ENCODE data around the gene CD48. TPM values are rescaled to one million over a fixed set of nuclear protein-coding genes. Genes with fewer than 3 reads are reported as not detected.

Gene CD48
- total and polyA plus RNA-seq, 4 donors = 2.5 to 10.0 (median 5.1) TPM

GRCh38 chr1:160651433-160652064 is 60.1 kb downstream of the CD48 start:
- TF ChIP-seq, protein P1, sequence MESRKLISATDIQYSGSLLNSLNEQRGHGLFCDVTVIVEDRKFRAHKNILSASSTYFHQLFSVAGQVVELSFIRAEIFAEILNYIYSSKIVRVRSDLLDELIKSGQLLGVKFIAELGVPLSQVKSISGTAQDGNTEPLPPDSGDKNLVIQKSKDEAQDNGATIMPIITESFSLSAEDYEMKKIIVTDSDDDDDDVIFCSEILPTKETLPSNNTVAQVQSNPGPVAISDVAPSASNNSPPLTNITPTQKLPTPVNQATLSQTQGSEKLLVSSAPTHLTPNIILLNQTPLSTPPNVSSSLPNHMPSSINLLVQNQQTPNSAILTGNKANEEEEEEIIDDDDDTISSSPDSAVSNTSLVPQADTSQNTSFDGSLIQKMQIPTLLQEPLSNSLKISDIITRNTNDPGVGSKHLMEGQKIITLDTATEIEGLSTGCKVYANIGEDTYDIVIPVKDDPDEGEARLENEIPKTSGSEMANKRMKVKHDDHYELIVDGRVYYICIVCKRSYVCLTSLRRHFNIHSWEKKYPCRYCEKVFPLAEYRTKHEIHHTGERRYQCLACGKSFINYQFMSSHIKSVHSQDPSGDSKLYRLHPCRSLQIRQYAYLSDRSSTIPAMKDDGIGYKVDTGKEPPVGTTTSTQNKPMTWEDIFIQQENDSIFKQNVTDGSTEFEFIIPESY (IDR thresholded peaks at IDR 0.05) = no peak
- TF ChIP-seq MAX (IDR thresholded peaks at IDR 0.05) (no peak), GABPA (IDR thresholded peaks at IDR 0.05 in 1 of 2, conservative IDR thresholded peaks at IDR 0.05 in 1 of 2) (no peak), SP1 (IDR thresholded peaks at IDR 0.05) (no peak), JUND (IDR thresholded peaks at IDR 0.05) (no peak), REST (IDR thresholded peaks at IDR 0.05) (no peak), RAD21 (IDR thresholded peaks at IDR 0.05) (no peak), RXRA (IDR thresholded peaks at IDR 0.05) (no peak), FOXA2 (IDR thresholded peaks at IDR 0.05) (no peak), EGR1 (IDR thresholded peaks at IDR 0.05; ENCODE audit: low read depth in 2 of 2) (no peak), FOXA1 (IDR thresholded peaks at IDR 0.05) (no peak)
- TF ChIP-seq, protein P2, sequence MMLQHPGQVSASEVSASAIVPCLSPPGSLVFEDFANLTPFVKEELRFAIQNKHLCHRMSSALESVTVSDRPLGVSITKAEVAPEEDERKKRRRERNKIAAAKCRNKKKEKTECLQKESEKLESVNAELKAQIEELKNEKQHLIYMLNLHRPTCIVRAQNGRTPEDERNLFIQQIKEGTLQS (IDR thresholded peaks at IDR 0.05) = no peak
- TF ChIP-seq, protein P3, sequence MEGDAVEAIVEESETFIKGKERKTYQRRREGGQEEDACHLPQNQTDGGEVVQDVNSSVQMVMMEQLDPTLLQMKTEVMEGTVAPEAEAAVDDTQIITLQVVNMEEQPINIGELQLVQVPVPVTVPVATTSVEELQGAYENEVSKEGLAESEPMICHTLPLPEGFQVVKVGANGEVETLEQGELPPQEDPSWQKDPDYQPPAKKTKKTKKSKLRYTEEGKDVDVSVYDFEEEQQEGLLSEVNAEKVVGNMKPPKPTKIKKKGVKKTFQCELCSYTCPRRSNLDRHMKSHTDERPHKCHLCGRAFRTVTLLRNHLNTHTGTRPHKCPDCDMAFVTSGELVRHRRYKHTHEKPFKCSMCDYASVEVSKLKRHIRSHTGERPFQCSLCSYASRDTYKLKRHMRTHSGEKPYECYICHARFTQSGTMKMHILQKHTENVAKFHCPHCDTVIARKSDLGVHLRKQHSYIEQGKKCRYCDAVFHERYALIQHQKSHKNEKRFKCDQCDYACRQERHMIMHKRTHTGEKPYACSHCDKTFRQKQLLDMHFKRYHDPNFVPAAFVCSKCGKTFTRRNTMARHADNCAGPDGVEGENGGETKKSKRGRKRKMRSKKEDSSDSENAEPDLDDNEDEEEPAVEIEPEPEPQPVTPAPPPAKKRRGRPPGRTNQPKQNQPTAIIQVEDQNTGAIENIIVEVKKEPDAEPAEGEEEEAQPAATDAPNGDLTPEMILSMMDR (IDR thresholded peaks at IDR 0.05; ENCODE audit: low read depth, low read length, missing input control) = no peak
- no peaks in the 10 kb centered on the region for H3K4me1 ChIP-seq (ENCODE audit: control insufficient read depth in 4 of 4, insufficient read depth in 4 of 4, low read length in 3 of 4)

DNA sequence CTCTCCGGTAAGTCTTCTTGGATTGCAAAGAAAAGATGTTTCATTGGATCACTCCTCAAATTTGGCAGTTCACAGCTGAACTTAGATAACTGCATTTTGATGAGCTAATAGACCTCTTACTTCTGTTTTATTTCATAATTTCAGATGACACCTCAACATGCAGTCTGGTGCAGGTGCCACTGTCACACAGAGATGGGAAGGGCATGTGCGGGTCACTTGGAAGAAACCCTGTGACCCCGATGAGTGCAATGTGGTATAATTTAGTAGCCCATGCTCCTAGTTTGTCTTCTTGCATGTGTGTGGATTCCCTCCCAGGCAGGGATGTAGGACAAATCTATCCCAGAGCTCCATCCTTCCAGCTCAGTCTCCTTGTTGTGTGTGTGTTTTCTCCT is 64.3 kb downstream of the CD48 start:
- Histone ChIP-seq H3K36me3 (ENCODE audit: control insufficient read depth in 4 of 4, insufficient read depth in 3 of 4, low read depth in 1 of 4, low read length in 3 of 4) (no peaks in the 10 kb centered on the region), H3K27me3 (ENCODE audit: control insufficient read depth in 4 of 4, insufficient read depth in 4 of 4, low read length in 3 of 4) (no peaks in the 10 kb centered on the region), H3K4me1 (ENCODE audit: control insufficient read depth in 4 of 4, insufficient read depth in 4 of 4, low read length in 3 of 4) (no peaks in the 10 kb centered on the region), H3K4me3 (ENCODE audit: low read depth in 1 of 3, low read length in 3 of 3) (no peak overlapping the region), H3K9ac (ENCODE audit: low read depth in 1 of 2, low read length in 2 of 2) (no peak overlapping the region), H3K9me3 (ENCODE audit: control insufficient read depth in 4 of 4, low read length in 3 of 4) (no peaks in the 10 kb centered on the region), H3K27ac (ENCODE audit: low read depth in 1 of 2, low read length in 2 of 2) (peak overlapping the region in 1 of 2 donors; percentile 11)
- 83% methylated on average over 3 of the region's 3 CpGs for WGBS
- no peak for DNase-seq (ENCODE audit: low spot score)
- TF ChIP-seq EGR1 (IDR thresholded peaks at IDR 0.05; ENCODE audit: low read depth in 2 of 2) = no peak

More at GRCh38 chr1:160651433-160652064, 60.1 kb downstream of the CD48 start:
- no peaks in the 10 kb centered on the region for H3K36me3 ChIP-seq (ENCODE audit: control insufficient read depth in 4 of 4, insufficient read depth in 3 of 4, low read depth in 1 of 4, low read length in 3 of 4)
- H3K9me3 ChIP-seq (ENCODE audit: control insufficient read depth in 4 of 4, low read length in 3 of 4) = no peaks in the 10 kb centered on the region
- no peak overlapping the region for H3K27ac ChIP-seq (ENCODE audit: low read depth in 1 of 2, low read length in 2 of 2)
- H3K4me3 ChIP-seq (ENCODE audit: low read depth in 1 of 3, low read length in 3 of 3) = no peak overlapping the region
- H3K9ac ChIP-seq (ENCODE audit: low read depth in 1 of 2, low read length in 2 of 2) = no peak overlapping the region
- no peaks in the 10 kb centered on the region for H3K27me3 ChIP-seq (ENCODE audit: control insufficient read depth in 4 of 4, insufficient read depth in 4 of 4, low read length in 3 of 4)
- DNase-seq (ENCODE audit: low spot score) = no peak
- 34% methylated on average over 1 of the region's 1 CpG for WGBS

All from liver (tissue), 9 donors.